CD4-positive, alpha-beta T cell treated with Interleukin-10 for 1 hour (primary cell): ENCODE data around the gene DHRS12.
"Not testable (repeated sequence)": the region's sequence is repeated elsewhere in the genome, so short reads cannot be mapped to it uniquely, and the experiment has no call there.

Experiments used
- DNase-seq: peaks from one replicate; pipeline ENCODE4 v3.0.0-alpha.2; 2020

Gene DHRS12

DNA sequence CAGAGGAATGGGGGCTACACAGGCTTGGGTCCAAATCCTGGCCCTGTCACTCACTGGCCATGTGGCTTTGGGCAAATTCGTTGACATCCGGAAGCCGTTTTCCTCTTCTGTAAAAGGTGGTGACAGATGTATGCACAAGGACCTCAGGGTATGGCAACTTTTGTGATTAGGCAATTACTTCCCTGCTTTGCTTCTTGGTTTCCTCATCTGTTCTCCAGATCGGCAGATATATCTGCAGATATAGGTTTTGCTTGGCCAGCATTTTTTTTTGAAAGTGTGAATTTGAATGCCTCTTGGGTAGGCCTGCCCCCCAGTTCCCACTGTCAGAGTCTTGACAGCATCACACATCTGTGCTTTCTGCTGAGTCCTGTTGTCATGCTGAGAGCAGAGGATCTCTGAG lies 23.3 kb upstream of the DHRS12 start:
- no peak for DNase-seq

DNA sequence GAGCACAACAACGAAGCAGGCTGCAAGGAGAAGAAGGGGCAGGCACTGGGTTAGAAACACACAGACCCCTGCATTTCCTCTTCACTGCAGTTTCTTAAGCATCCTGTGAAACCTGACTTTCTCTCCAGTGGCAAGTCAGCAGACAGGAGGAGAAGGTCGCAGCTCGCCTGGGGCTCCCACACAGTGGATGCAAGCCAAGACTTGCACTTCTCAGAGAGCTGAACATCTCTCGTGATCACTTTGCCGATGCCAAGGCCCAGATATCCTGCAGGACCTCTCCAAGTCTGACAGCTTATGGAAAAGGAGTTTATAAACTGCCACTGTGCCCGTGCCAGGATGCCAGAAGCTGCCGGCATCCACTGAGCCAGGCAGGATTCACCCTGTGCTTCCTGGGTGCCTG lies 22.6 kb upstream of the DHRS12 start:
- DNase-seq = peak; percentile 22

DNA sequence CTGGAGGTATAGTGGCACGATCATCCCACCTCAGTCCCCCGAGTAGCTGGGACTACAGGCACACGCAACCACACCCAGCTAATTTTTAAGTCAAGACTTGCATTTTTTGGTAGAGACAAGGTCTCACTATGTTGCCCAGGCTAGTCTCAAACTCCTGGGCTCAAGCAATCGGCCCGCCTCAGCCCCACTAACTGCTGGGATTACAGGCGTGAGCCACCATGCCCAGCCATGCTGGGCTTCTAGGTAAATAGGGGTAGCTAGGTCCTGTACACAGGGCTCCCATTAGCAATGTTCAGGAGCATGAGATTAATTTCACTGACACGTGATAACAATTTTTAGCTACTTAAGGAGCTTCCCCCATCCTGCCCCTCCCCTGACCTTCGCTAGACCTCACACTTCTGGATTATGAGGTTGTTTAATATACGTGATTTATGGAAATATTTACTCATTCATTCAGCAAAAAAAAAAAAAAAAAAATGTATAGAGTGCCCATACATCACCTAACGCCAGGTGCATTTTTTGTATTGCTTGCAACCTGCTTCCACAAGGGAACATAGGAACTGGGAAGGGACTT lies 21.8 kb upstream of the DHRS12 start:
- no peak for DNase-seq

DNA sequence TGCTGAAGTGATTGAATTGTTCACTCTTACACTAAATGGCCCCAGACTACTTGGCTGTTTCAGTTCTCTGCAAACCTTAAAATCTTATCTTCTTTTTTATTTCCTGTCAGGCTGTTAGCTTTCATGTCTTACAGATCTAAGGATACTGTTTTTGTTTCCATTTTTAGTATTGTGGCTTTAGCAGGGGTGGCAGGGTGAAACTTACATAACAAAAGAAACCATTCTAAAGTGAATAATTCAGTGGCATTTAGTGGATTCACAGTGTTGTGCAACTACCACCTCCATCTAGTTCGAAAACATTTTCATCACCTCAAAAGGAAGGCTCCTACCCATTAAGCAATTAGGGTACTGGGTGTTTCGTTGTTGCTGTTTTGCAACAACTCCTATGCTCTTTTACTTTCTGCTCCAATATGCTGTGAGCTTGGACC lies 21.2 kb upstream of the DHRS12 start:
- peak; percentile 70 for DNase-seq

DNA sequence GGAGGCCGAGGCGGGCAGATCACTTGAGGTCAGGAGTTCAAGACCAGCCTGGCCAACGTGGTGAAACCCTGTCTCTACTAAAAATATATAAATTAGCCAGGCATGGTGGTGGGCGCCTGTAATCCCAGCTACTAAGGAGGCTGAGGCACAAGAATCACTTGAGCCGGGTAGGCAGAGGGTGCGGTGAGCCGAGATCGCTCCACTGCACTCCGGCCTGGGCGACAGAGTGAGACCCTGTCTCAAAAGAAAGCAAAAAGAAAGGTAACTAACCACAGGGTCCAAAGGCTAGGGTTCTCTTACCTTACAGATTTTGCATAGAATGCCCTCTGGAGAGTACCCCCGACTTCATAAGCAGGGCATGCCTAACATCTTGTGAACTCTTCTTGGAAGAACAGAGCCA lies 20.7 kb upstream of the DHRS12 start:
- DNase-seq = not testable (repeated sequence)

DNA sequence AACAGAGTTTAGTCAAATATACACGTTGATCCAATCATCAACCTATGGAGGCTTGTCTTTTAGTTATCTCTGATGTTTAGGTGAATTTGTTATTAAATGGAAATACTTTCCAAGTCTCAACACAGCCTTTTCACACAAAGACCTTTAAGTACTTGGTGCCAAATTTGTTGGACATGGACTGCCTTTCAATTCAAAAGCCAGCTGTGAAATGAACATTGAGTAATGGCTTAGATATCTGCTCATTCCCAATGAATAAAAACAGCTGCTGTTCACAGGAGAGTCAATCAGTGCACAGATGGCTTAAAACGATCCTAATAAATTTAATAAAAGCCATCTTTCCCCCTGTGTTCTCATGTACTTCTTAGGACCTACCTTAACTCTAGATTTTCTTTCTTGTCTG lies 19.9 kb upstream of the DHRS12 start:
- no peak for DNase-seq

DNA sequence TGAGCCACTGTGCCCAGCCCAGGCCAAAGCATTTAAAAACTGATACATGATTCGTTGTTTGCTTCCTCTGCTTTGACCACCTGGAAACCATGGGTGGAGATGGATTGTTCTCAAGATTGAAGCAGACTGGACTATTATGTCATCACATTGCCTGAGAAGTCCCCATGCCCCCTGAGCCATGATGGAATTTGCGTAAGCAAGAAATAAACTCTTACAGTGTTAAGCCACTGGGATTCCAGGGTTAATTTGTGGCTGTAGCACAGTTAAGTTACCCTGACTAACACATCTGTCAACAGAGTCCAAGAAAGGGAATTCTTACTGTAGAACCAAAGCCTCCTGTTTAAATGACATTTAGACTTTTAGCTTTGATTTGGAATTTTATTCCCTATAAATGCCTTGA lies 19.4 kb upstream of the DHRS12 start:
- DNase-seq = no peak

DNA sequence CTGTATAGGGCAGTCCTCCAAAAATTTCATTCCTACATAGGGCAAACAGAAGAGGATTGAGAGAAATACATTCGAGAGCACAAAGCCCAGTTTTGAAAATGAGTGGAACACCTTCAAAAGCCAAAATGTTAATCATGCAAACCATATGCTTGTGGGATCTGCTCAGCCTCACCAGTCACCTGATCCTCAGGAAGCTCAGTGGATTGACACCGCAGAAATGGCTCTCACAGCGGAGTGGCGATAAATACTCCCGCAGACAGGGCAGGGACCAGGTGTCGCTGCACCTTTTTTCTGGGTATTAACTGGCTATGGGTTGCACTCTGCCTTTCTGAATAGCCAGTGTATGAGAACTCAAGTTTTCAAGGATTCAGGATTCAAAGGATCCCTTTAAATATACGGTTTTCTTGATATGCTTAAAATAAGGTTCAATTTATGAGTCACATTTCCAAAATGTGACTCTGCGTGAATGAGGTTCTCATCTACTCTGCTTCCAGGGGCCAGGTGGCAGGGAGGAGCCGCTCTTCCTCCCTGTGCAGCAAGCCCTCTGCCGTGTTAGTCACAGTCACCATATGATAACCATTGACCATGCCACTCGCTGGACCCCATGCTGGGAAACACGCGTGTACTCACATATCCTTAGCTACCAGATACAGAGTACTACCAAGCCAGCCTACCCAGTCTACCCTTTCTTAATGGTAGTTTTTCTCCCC lies 18.3 kb upstream of the DHRS12 start:
- peak; percentile 39 for DNase-seq

DNA sequence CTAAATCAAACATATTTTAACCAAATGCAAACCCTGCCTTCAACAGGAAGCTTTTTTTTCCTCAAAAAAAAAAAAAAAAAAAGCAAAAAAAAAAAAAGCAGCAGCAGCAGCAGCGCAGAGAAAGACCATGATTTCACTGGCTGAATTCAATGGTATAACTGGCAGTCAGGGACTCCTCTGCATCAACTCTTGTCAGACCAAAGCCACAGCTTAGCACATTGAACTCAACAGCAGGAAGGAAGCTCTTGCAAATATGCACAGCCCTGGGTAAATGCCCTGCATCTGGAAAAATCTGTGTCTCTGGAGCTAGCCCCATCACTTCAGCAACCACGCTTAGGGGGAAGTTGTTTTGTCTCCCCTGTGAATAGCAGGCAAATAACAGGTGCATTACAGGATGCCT lies 17.6 kb upstream of the DHRS12 start:
- DNase-seq = peak; percentile 59

DNA sequence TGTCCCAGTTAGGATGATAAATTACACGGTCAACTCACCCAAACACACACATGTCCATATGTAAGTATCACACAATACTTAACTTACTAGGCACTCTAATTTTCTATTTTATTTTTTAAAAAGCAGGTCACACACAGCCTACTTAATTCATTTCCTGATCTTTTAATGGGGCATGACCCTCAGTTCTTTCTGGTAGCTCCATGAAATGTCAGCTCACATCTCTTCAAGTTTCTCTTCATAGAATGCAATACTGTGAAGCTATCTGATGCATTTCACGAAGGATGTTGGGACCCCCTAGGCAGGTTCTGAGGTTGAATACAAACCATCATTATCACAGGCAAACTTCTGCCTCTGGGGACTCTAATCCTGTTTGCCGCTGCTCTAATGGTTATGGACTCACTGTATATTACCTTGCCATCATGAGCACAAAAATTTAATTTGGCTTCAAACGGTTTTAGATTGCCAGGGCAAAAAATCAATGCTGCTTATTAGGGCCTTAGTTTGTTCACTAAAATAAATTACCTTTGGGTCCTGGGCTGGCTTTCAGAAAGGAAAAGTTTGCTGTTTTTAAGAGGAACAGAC lies 16.1 kb upstream of the DHRS12 start:
- DNase-seq = no peak

DNA sequence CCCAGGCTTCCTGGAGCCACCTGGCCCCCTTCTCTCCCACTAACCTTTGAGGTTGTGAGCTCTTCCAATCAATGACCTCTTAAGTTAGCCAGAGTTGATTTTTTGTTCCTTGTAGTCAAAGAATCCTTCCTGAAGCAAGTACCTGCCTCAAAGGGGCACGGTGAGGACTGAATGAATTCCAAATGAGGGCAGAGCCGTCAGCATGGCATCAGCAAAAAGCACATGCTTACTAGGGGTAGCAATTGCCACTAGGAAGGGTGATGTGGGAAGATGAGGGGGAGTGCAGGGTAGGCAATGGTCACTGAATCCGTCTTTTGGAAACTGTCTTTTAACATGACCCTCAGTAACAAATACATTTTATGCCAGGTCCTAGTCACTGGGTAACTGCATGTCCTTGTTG lies 15.6 kb upstream of the DHRS12 start:
- DNase-seq = no peak

DNA sequence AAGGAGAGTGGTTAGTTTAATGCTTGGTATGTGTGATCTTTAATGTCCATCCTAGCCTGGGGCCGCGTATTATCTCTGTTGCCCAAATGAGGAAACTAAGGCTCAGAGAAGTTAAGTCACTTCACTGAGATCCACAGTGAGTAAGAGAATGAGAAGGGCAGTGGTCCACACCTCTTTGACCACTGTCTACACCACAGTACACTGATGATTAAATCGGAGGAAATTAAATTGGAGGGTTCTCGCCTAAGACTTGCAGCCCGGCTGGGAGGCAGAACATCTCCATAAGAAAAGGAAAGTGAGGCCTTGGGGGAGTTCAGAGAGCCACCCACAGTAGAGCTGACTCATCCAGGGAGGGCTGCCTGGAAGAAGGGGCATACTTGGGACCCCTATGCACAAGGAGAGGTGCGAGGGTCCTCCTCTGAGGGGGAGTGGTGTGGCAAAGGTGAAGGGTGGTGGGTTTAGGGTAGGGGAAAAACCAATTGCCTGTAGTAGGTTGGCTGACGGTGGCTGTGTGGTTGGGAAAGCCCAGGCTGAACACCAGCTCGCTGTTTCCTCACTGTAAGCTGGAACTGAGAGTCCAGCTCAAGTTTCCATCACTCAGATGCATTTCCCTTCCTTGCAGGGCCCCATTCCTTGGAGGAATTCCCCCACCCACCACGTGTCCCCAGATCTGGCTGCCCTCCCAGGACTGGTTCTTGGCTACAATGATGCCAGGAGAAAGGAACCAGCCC lies 15.0 kb upstream of the DHRS12 start:
- peak; percentile 50 for DNase-seq

DNA sequence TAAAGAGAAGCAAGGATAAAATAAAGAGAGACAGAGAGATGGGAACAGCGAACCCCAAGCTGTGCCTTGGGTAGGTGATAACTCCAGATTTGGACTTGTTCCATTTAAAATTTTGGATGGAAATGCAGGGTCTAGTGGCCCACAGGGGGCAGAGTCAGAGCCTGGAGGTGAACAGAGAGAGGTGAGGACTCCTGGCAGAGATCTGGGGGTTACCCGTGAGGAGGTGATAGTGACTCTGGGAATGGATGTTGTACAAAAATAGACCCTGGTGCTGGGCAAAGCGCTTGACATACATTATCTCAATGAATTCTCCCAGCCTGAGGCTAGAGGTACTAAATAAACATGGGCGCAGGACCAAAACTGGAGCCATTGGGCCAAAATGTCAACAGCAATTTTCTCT lies 14.3 kb upstream of the DHRS12 start:
- DNase-seq = no peak

DNA sequence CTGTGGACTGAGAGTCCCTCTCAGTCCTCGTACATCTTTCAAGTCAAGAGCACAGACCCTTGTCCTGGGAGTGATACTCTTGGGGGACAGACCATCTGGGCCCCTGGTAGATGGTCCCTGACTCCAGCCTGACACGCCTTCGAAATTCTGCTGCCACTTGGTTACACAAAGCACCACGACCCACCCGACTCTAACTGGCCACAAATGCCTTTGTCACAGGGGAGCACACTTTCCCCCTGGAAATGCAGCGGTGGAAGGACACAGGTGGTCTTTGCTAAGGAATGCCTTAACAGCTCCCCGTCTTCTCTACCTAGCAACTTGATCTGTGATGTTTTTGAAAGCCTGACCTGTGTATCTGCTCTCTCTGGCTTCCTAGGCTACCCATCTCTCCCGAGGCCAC lies 13.8 kb upstream of the DHRS12 start:
- DNase-seq = no peak

DNA sequence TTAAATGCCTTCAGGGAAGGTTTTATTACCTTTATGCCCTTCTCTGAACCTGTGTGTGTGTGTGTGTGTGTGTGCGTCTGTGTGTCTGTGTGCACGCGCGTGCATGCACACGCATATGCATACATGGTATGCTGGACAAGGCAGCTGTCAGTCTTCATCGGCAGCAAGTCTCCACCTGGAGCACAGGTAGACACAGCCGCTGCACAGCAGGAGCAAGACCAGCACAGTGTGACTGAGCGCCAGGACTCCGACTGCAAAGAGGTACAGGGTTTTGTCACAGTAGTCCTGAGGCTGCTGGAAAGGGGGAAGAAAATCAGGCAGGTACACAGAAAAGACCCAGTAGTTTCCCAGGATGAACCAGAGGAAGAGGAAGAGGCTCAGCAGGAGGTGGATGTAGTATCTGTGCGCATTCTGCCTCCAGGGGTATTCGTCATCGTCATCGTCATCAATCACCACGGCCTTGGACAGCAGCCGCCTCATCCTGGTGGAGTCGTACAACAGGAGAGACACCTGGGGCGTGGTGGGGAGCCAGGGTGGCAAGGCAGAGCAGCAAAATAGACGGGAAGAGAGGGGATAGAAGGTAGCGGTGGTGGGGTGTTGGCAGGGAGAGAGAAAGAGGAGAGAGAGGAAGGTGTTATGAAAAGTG lies 12.8 kb upstream of the DHRS12 start:
- no peak for DNase-seq

DNA sequence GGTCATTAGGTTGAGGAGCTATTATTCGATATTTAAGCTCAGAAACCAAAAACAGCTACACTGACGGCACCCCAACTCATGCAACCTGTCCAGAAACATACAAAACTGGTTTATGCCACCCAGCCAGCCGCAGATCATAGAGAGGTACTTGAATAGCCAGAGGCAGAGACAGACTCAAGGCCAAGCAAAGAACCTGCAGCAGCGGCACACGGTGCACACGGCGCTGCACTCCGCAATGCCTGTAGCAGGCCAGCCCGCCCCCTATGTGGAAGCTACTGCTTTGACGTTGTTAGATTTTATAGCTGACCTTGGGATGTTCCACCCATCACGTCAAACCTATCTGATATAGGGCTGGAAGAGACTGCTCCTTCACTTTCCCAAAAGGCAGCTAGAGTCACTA lies 11.9 kb upstream of the DHRS12 start:
- no peak for DNase-seq

DNA sequence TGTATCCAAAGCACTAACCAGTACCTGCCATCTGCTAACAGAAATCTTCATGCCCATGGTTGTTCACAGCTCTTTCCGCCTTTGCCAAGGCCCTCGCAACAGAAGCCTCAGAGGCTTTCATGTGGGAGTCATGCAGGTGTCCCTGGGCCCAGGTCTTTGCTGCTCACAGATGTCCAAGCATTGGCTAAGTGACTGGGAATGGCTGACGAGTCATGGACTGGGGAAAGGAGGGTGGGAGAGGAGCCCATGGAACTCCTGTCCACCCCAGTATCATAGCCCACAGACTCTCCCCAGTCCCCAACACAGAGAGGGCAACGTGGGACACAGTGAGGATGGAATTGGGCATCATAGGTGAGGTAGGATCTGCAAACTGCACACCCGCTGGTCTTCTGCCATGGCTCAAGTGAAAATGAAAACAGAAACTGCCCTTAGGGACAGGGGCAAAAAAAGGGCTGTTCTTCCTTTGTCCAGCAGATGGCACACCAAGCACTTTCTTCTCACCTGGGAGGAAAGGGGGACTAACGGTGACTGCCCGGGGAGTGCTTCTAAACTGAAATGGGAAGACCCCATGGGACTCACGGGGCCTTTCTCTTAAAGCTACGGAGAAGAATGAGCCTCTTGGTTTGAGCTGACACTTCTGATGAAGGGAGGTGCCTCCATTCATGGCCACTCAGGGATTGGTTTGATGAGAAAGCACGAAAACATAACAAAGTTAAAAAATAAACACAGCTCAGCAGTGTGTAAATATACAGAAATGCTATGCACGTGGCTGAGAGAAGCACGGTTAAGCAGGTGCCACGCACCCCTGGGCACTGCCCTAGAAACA lies 11.1 kb upstream of the DHRS12 start:
- DNase-seq = peak; percentile 86

DNA sequence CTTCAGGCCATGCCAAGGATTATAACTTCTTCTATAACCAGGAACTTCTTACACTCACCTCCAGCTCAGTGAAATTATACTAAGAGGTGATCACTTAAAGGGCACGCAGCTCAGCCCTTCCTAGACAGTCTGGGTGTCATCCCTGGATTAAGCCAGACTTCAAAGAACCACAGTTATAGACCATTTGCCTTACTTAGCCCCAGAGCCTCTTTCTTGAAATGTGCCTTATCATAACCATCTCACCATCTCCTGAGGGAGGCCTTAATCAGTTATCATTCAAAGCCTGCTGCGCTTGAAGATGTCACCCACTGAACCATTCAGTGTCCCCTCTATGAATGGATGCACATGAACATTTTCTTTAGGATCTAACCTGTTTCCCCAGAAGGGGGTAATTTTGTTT lies 10.1 kb upstream of the DHRS12 start:
- no peak for DNase-seq

DNA sequence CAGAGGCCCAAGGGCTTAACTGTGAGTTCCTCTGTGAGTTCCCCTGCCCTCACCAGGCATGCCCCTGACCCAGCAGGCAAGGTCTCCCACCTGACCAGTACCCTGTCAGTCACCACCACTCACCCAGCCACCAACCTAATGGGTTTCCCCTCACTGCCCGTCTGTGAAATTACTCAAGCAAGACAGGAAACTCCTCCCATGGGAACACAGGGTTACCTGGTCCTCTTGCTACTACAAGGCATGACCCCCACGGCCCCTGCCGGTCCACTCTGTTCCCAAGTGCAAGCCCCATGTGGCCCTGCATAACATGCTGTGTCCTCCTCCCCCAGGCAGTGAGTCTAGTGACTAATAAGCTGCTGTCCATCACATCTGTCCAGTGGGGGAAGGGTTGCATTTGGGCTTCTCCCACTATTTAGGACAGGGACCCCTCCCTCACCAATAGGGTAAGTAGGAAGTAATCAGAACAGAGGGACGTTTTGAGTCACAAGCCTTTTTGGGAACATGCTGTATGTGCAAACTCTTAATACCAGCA lies 8.0 kb upstream of the DHRS12 start:
- no peak for DNase-seq

DNA sequence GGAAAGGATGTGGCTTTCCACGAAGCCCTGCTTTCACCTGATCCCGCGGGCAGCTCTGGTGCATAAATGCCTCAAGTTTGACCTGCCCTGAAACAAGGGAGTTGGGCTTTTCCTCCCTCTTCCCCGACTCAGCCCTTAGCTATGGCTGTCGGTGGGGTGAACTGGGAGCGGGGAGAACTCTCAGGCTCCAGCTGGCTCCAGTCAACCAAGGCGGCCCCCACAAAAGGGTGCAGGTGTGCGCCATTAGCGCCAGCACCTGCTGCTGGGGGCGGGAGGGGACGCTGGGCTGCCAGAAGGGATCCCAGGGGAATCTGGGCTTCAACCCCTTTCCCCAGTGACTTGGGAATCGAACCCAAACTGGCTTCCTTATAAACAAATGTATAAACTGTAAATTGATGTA lies 7.1 kb upstream of the DHRS12 start:
- no peak for DNase-seq

DNA sequence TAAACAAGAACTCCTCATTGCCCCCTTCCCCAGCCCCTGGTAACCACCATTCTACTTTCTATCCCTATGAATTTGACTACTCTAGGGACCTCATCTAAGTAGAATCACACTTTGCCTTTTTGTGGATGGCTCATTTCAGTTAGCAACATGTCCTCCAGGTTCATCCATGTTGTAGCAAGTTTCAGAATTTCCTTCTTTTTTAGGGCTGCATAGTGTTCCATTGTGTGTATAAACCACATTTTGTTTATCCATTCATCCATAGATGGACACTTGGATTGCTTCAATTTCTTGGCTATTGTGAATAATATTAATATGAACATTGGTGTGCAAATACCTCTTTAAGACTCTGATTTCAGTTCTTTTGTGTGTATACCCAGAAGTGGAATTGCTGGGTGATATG lies 4.8 kb upstream of the DHRS12 start:
- no peak for DNase-seq

DNA sequence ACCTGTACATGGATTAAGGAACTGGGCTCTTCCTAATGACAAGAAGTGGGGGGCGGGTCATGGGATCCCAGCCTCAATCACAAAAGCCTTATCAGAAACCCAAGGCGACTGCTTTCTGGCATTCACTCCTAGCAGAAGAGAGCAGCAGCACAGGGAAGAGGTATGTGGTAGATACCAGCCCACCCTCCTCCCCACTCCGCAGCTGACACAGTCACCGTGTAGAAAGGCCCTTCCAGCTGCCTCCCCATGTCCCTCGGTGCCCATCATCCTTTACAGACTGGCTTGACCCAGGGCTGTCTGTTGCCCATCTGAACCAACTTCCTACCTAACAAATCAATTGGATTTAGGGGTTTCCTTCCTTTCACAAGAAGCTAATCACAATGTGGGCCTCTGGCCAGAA lies 3.1 kb upstream of the DHRS12 start:
- DNase-seq = no peak
